Endodermal cell (in vitro differentiated cells): ENCODE results near the gene CCDC91. TPM values are rescaled to one million over a fixed set of nuclear protein-coding genes. Genes with fewer than 3 reads are reported as not detected.

Experiments
- DNase-seq: peaks from one replicate; pipeline ENCODE4 v3.0.0-alpha.2; 2017
- H3K27ac ChIP-seq: 2 replicates; pipeline ENCODE4 v1.5.1; 2013; ENCODE audit warnings: mild to moderate bottlenecking, low read depth, low read length, moderate library complexity
- H3K27me3 ChIP-seq: 2 replicates; pipeline ENCODE4 v1.6.1; 2013; ENCODE audit warnings: mild to moderate bottlenecking, low read length, moderate library complexity; ENCODE audit not compliant: insufficient read depth, control insufficient read depth, poor library complexity, severe bottlenecking
- H3K36me3 ChIP-seq: 2 replicates; pipeline ENCODE4 v1.7.0; 2013; ENCODE audit warnings: mild to moderate bottlenecking, low read length, moderate library complexity; ENCODE audit not compliant: control insufficient read depth, insufficient read depth
- H3K4me1 ChIP-seq: one replicate; pipeline ENCODE4 v1.7.0; 2013; ENCODE audit warnings: low read length; ENCODE audit not compliant: control insufficient read depth, insufficient read depth
- H3K4me3 ChIP-seq: 2 replicates; pipeline ENCODE4 v1.5.1; 2013; ENCODE audit warnings: mild to moderate bottlenecking, low read length, moderate library complexity
- H3K9ac ChIP-seq: 2 replicates; pipeline ENCODE4 v1.6.1; 2013; ENCODE audit warnings: mild to moderate bottlenecking, low read length, moderate library complexity; ENCODE audit not compliant: poor library complexity, severe bottlenecking; ENCODE audit errors: extremely low read depth
- H3K9me3 ChIP-seq: 2 replicates; pipeline ENCODE4 v1.6.1; 2013; ENCODE audit warnings: mild to moderate bottlenecking, low read length, moderate library complexity; ENCODE audit not compliant: control insufficient read depth
- H3K27ac Mint-ChIP-seq: 2 replicates; pipeline ENCODE4 v1.8.0; 2020; ENCODE audit warnings: mixed read lengths
- H3K27me3 Mint-ChIP-seq: 2 replicates; pipeline ENCODE4 v1.8.0; 2021; ENCODE audit warnings: mild to moderate bottlenecking, mixed read lengths; ENCODE audit not compliant: insufficient read depth
- H3K36me3 Mint-ChIP-seq: 2 replicates; pipeline ENCODE4 v1.8.0; 2020; ENCODE audit warnings: low read depth, mixed read lengths
- H3K4me1 Mint-ChIP-seq: 2 replicates; pipeline ENCODE4 v1.8.0; 2020; ENCODE audit warnings: mixed read lengths
- H3K4me3 Mint-ChIP-seq: 2 replicates; pipeline ENCODE4 v1.8.0; 2020; ENCODE audit warnings: mild to moderate bottlenecking, moderate library complexity, mixed read lengths
- H3K9me3 Mint-ChIP-seq: 2 replicates; pipeline ENCODE4 v1.8.0; 2020; ENCODE audit warnings: mild to moderate bottlenecking, mixed read lengths
- CTCF ChIP-seq: fragments of 200-600 bp; sonication (generic); conservative IDR thresholded peaks from 2 replicates; pipeline ENCODE4 v1.5.0; 2021; ENCODE audit warnings: antibody characterized with exemption, mild to moderate bottlenecking
- WGBS, 2 experiments: methylation state at CpG; one replicate each; pipeline versions ENCODE4 v1.1.5 to v1.1.7; 2013; ENCODE audit warnings: missing lambda C conversion rate in 2 of 2, mixed read lengths in 1 of 2; ENCODE audit not compliant: insufficient coverage in 1 of 2, insufficient read length in 1 of 2; 5-methylcytosine and 5-hydroxymethylcytosine counted together
- total RNA-seq, 2 donors: library from RNA; stranded (reverse); fragmentation: NEBNext Ultra II Directional in 1 of 2; extraction: Animal tissue kit (Norgen Biotek cat#: 25700) in 1 of 2; gene quantifications; 2 replicates in 1 of 2; 3 replicates in 1 of 2; pipeline ENCODE4 v1.2.1, GENCODE V29; 2021

Gene CCDC91
- total RNA-seq, 2 donors from 2014 or later, result 25.3 to 45.7 TPM

DNA sequence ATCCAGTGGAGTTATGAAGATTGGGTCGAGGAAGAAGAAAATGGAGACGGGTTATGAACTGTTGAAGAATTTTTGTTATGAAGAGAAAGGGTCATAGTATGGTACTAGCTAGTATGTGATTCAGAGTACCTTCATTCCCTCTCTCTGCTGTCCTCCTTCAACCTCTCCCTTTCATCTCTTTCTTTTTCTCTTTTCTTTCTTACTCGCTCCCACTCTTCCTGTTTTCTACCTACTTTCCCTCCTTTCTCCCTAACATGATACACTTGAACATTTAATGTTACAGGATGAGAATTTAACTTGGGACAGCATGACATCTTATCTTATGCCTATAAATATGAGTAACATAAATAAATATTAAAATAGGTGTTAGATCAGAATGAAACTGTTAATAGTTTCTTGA is 112.9 kb downstream of the CCDC91 start:
- no peak overlapping the region for H3K9ac ChIP-seq
- no peaks in the 10 kb centered on the region for H3K27me3 Mint-ChIP-seq
- H3K27me3 ChIP-seq, result no peaks in the 10 kb centered on the region
- WGBS, 2 experiments, result 96 to 100% methylated on average over 1 to 3 of the region's 3 CpGs
- no peak for DNase-seq
- no peak overlapping the region for H3K27ac ChIP-seq
- no peak for TF ChIP-seq CTCF
- no peaks in the 10 kb centered on the region for H3K9me3 Mint-ChIP-seq
- no peak overlapping the region for H3K4me3 Mint-ChIP-seq
- no peaks in the 10 kb centered on the region for H3K9me3 ChIP-seq
- peaks cover 2% of the 10 kb centered on the region for H3K36me3 Mint-ChIP-seq
- no peaks in the 10 kb centered on the region for H3K4me1 ChIP-seq
- H3K4me3 ChIP-seq, result no peak overlapping the region
- H3K4me1 Mint-ChIP-seq, result peaks cover 7% of the 10 kb centered on the region
- H3K36me3 ChIP-seq, result peaks cover 6% of the 10 kb centered on the region
- no peak overlapping the region for H3K27ac Mint-ChIP-seq

DNA sequence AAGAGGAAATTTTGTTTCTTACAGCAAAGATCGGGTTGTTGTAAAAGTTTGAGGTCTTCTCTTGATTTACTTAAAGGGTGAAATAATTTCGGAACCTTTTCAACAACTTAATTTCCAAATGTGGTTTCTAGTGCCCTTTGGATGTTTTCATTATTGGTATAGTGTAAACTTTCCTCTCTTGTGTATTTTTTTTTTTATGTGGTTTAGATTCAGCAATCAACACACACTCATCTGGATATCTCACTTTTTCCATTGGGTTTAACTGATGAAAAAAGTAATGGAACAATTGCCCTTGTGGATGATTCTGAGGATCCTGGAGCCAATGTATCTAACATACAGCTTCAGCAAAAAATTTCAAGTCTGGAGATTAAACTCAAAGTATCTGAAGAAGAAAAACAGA is 116.3 kb downstream of the CCDC91 start:
- no peak overlapping the region for H3K27ac ChIP-seq
- no peak for DNase-seq
- 80 to 92% methylated on average over 1 to 2 of the region's 2 CpGs for WGBS, 2 experiments
- Mint-ChIP-seq H3K4me1 (peaks cover 21% of the 10 kb centered on the region), H3K9me3 (no peaks in the 10 kb centered on the region), H3K36me3 (peaks cover 2% of the 10 kb centered on the region), H3K4me3 (no peak overlapping the region), H3K27ac (no peak overlapping the region), H3K27me3 (peaks cover 2% of the 10 kb centered on the region)
- no peaks in the 10 kb centered on the region for H3K4me1 ChIP-seq
- TF ChIP-seq CTCF, result no peak
- H3K9me3 ChIP-seq, result no peaks in the 10 kb centered on the region
- peaks cover 6% of the 10 kb centered on the region for H3K36me3 ChIP-seq
- no peak overlapping the region for H3K4me3 ChIP-seq
- no peaks in the 10 kb centered on the region for H3K27me3 ChIP-seq
- no peak overlapping the region for H3K9ac ChIP-seq

GRCh38 chr12:28308891-28309290 is 118.6 kb downstream of the CCDC91 start:
- WGBS, 2 experiments, result 83 to 94% methylated on average over 1 to 2 of the region's 2 CpGs
- H3K9me3 Mint-ChIP-seq, result no peaks in the 10 kb centered on the region
- no peaks in the 10 kb centered on the region for H3K9me3 ChIP-seq
- no peaks in the 10 kb centered on the region for H3K4me1 ChIP-seq
- no peak overlapping the region for H3K27ac Mint-ChIP-seq
- peaks cover 2% of the 10 kb centered on the region for H3K36me3 Mint-ChIP-seq
- no peak overlapping the region for H3K4me3 Mint-ChIP-seq
- H3K36me3 ChIP-seq, result peaks cover 6% of the 10 kb centered on the region
- H3K27me3 Mint-ChIP-seq, result peaks cover 2% of the 10 kb centered on the region
- H3K27me3 ChIP-seq, result no peaks in the 10 kb centered on the region
- H3K9ac ChIP-seq, result no peak overlapping the region
- no peak for DNase-seq
- TF ChIP-seq CTCF, result no peak
- H3K27ac ChIP-seq, result no peak overlapping the region
- peaks cover 24% of the 10 kb centered on the region for H3K4me1 Mint-ChIP-seq
- H3K4me3 ChIP-seq, result no peak overlapping the region
